ENCODE data around the gene PALD1.

DNA sequence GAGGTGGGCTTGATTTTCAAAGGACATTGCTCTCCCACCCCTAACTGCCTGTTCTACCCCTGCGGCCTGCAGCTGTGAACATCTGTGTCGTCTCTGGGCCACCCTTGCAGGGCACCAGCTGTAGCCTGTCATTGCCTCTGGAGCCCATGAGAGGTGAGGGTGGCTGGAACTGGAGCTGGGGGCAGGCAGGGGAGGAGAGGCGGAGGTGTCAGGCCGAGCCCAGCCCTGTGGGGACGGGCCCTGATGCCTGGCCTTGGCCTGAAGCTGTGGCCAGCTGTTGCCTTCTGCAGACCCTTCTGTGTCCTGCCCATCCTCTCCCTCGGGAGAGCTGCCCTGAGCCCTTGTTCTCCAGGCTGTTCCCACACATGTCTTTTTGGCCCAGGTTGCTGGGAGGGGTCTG is 44.5 kb downstream of the PALD1 start:
- TF ChIP-seq, protein P1, sequence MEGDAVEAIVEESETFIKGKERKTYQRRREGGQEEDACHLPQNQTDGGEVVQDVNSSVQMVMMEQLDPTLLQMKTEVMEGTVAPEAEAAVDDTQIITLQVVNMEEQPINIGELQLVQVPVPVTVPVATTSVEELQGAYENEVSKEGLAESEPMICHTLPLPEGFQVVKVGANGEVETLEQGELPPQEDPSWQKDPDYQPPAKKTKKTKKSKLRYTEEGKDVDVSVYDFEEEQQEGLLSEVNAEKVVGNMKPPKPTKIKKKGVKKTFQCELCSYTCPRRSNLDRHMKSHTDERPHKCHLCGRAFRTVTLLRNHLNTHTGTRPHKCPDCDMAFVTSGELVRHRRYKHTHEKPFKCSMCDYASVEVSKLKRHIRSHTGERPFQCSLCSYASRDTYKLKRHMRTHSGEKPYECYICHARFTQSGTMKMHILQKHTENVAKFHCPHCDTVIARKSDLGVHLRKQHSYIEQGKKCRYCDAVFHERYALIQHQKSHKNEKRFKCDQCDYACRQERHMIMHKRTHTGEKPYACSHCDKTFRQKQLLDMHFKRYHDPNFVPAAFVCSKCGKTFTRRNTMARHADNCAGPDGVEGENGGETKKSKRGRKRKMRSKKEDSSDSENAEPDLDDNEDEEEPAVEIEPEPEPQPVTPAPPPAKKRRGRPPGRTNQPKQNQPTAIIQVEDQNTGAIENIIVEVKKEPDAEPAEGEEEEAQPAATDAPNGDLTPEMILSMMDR (conservative IDR thresholded peaks at IDR 0.05; ENCODE audit: low read depth, low read length), result no peak
- TF ChIP-seq POLR2A (IDR thresholded peaks at IDR 0.05; ENCODE audit: low read depth, low read length), result no peak
- no peak for TF ChIP-seq SMC3 (IDR thresholded peaks at IDR 0.05; ENCODE audit: low read depth, low read length)
- no peak for TF ChIP-seq RAD21 (IDR thresholded peaks at IDR 0.05; ENCODE audit: low read length)
- no peak for TF ChIP-seq CEBPB (IDR thresholded peaks at IDR 0.05; ENCODE audit: low read depth, low read length)
- TF ChIP-seq RFX5 (IDR thresholded peaks at IDR 0.05; ENCODE audit: low read depth, low read length), result no peak
- no peak for TF ChIP-seq NFE2L2 (IDR thresholded peaks at IDR 0.05; ENCODE audit: low read depth, low read length)
- TF ChIP-seq MXI1 (IDR thresholded peaks at IDR 0.05; ENCODE audit: borderline replicate concordance, low read depth, low read length), result no peak
- TF ChIP-seq, protein P2, sequence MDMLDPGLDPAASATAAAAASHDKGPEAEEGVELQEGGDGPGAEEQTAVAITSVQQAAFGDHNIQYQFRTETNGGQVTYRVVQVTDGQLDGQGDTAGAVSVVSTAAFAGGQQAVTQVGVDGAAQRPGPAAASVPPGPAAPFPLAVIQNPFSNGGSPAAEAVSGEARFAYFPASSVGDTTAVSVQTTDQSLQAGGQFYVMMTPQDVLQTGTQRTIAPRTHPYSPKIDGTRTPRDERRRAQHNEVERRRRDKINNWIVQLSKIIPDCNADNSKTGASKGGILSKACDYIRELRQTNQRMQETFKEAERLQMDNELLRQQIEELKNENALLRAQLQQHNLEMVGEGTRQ (IDR thresholded peaks at IDR 0.05; ENCODE audit: low read depth, low read length), result no peak
- no peak for TF ChIP-seq RCOR1 (IDR thresholded peaks at IDR 0.05; ENCODE audit: insufficient replicate concordance, low read length)
- TF ChIP-seq MAFK (IDR thresholded peaks at IDR 0.05; ENCODE audit: low read depth, low read length), result no peak
- TF ChIP-seq BHLHE40 (IDR thresholded peaks at IDR 0.05; ENCODE audit: low read depth, low read length), result no peak

Measured in IMR-90 (cell line).